ENCODE results near the gene NECAB2.

NECAB2 gene

GRCh38 chr16:84045001-84045817, 77.2 kb downstream of the NECAB2 start:
- no peak for DNase-seq (ENCODE audit: low read depth in 2 of 2)

- DNase-seq (ENCODE audit: low read depth in 2 of 2): no peak
Measured at GRCh38 chr16:84045818-84046470, 77.9 kb downstream of the NECAB2 start.

GRCh38 chr16:84047206-84047605, 79.2 kb downstream of the NECAB2 start:
- no peak for DNase-seq (ENCODE audit: low read depth in 2 of 2)

DNA sequence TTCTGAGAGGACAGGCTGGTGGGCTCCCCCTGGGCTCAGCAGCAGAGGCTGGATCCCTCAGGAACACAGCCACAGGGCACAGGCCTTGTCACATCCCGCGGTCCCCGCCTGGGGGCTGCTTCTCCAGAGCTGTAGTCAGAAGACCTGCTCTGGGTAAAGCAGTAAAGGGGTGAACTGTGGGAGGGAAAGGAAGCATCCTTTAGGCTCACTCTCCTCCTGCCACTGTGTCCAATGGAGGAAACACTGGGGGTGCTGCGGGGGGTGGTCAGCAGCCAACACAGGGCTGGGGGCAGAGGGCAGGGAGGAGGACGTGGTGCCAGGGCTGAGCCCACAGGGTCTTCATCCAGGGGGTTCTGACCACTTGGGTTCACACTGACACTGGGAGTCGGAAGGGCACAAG, 79.6 kb downstream of the NECAB2 start:
- DNase-seq (ENCODE audit: low read depth in 2 of 2): no peak

DNA sequence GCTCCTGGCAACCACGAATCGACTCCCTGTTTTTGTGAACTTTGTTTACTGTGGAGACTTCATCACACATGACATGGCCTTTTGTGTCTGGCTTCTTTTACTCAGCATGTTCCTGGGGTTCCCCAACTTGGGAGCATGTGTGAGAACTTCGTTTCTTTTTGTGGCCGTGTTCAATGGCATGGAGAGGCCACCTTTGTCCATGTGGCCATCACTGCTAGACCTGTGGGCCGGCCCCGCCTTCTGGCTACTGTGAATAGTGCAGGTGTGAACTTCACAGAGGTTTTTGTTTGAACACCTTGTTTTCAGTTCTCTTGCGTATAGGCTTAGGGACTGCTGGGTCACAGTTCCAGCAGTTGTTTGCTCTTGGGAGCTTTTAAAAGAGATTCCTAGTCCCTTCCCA, 80.2 kb downstream of the NECAB2 start:
- no peak for DNase-seq (ENCODE audit: low read depth in 2 of 2)

DNA sequence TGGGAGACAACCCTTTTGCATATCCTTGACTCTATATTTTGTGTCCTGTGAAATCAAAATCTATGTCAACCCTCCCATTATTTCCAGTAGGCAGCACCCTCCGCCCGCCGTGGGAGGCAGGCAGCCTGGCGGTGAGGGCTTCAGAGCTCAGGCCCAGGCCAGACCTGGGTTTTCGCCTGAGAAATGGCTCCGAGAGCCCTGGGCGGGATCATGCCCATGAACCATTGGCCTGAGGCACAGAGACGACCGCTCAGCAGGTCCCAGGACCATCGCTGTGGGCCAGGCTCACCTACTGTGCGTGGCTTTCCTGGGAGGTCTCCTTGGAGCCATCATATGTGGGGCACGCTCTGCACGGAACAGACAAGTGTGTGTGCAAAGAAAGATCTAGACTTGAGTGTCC, 80.8 kb downstream of the NECAB2 start:
- no peak for DNase-seq (ENCODE audit: low read depth in 2 of 2)

GRCh38 chr16:84049403-84050060, 81.5 kb downstream of the NECAB2 start:
- DNase-seq (ENCODE audit: low read depth in 2 of 2): no peak

GRCh38 chr16:84050316-84050715, 82.3 kb downstream of the NECAB2 start:
- no peak for DNase-seq (ENCODE audit: low read depth in 2 of 2)

GRCh38 chr16:84052071-84052622, 84.1 kb downstream of the NECAB2 start:
- DNase-seq (ENCODE audit: low read depth in 2 of 2): no peak
